HepG2 (cell line): ENCODE data around the gene SCUBE1. TPM values are rescaled to one million over a fixed set of nuclear protein-coding genes. Genes with fewer than 3 reads are reported as not detected.

Experiments
- CCAR2 ChIP-seq: fragments of 200-400 bp; formaldehyde crosslinking; optimal IDR thresholded peaks from 2 replicates; pipeline ENCODE3; 2018; ENCODE audit warnings: low read depth, mild to moderate bottlenecking, low read length, moderate library complexity
- CEBPB ChIP-seq: IDR thresholded peaks from 2 replicates; pipeline ENCODE4 v1.6.1; 2011; ENCODE audit warnings: low read depth, low read length, improper control_type of control experiment, borderline replicate concordance
- E2F2 ChIP-seq: sonication (generic); formaldehyde crosslinking; IDR thresholded peaks from 2 replicates; pipeline ENCODE4 v1.4.0; 2020; ENCODE audit warnings: missing genetic modification reagents, borderline replicate concordance
- ETS1 ChIP-seq: sonication (generic); formaldehyde crosslinking; IDR thresholded peaks from 2 replicates; pipeline ENCODE4 v1.4.0; 2020; ENCODE audit warnings: missing genetic modification reagents
- HDAC1 ChIP-seq: sonication (generic); formaldehyde crosslinking; IDR thresholded peaks from 2 replicates; pipeline ENCODE4 v1.5.1; 2020; ENCODE audit warnings: mild to moderate bottlenecking, missing genetic modification reagents
- IKZF1 ChIP-seq: fragments of 450-650 bp; IDR thresholded peaks from 2 replicates; pipeline ENCODE4 v1.7.1; 2016
- IRF2 ChIP-seq: IDR thresholded peaks from 2 replicates; pipeline ENCODE4 v1.6.1; 2018; ENCODE audit warnings: missing genetic modification reagents, missing compliant biosample characterization
- MAFG ChIP-seq: sonication (generic); formaldehyde crosslinking; IDR thresholded peaks from 2 replicates; pipeline ENCODE4 v1.5.1; 2020; ENCODE audit warnings: mild to moderate bottlenecking, missing genetic modification reagents
- MTA1 ChIP-seq: sonication (generic); formaldehyde crosslinking; IDR thresholded peaks from 2 replicates; pipeline ENCODE4 v1.4.0; 2020; ENCODE audit warnings: missing genetic modification reagents, mild to moderate bottlenecking, borderline replicate concordance
- POLR2G ChIP-seq: fragments of 200-400 bp; formaldehyde crosslinking; IDR thresholded peaks from 2 replicates; pipeline ENCODE4 v1.6.1; 2018; ENCODE audit warnings: mild to moderate bottlenecking, low read depth, low read length, moderate library complexity
- SKIL ChIP-seq: sonication (generic); formaldehyde crosslinking; IDR thresholded peaks from 2 replicates; pipeline ENCODE4 v1.8.0; 2022; ENCODE audit warnings: missing genetic modification reagents, mild to moderate bottlenecking, moderate library complexity, borderline replicate concordance
- STAG1 ChIP-seq: sonication (generic); formaldehyde crosslinking; IDR thresholded peaks from 2 replicates; pipeline ENCODE4 v1.4.0; 2020; ENCODE audit warnings: missing genetic modification reagents
- TBL1XR1 ChIP-seq: fragments of 150-350 bp; IDR thresholded peaks from 2 replicates; pipeline ENCODE4 v1.6.1; 2014; ENCODE audit warnings: borderline replicate concordance, low read length; ENCODE audit not compliant: partially characterized antibody
- TCF12 ChIP-seq, 2 experiments: fragments of 450-650 bp in 1 of 2; sonication (generic) in 1 of 2; formaldehyde crosslinking in 1 of 2; IDR thresholded peaks; 2 replicates each; pipeline versions ENCODE4 v1.6.1 to v1.8.0; 2017 to 2022; ENCODE audit warnings: antibody characterized with exemption in 1 of 2, mild to moderate bottlenecking in 1 of 2, missing genetic modification reagents in 1 of 2, moderate library complexity in 1 of 2
- USF2 ChIP-seq, 2 experiments: sonication (generic) in 1 of 2; formaldehyde crosslinking in 1 of 2; IDR thresholded peaks; 2 replicates each; pipeline versions ENCODE4 v1.5.1 to v1.6.1; 2011 to 2020; ENCODE audit warnings: borderline replicate concordance in 1 of 2, low read depth in 1 of 2, low read length in 1 of 2, mild to moderate bottlenecking in 1 of 2, missing genetic modification reagents in 1 of 2, moderate library complexity in 1 of 2
- ZNF563 ChIP-seq: sonication (generic); formaldehyde crosslinking; IDR thresholded peaks from 2 replicates; pipeline ENCODE4 v1.8.0; 2022; ENCODE audit warnings: mild to moderate bottlenecking, moderate library complexity, missing genetic modification reagents
- ZNF670 ChIP-seq: sonication (generic); formaldehyde crosslinking; IDR thresholded peaks from 2 replicates; pipeline ENCODE4 v1.8.0; 2022; ENCODE audit warnings: mild to moderate bottlenecking, missing genetic modification reagents, borderline replicate concordance
- ZNF737 ChIP-seq: sonication (generic); formaldehyde crosslinking; IDR thresholded peaks from 2 replicates; pipeline ENCODE4 v1.5.0; 2020; ENCODE audit warnings: missing genetic modification reagents, mild to moderate bottlenecking, borderline replicate concordance
- ZNF777 ChIP-seq: sonication (generic); formaldehyde crosslinking; IDR thresholded peaks from 2 replicates; pipeline ENCODE4 v1.4.0; 2020; ENCODE audit warnings: missing genetic modification reagents
- ZNF891 ChIP-seq: sonication (generic); formaldehyde crosslinking; IDR thresholded peaks from 2 replicates; pipeline ENCODE4 v1.5.0; 2020; ENCODE audit warnings: mild to moderate bottlenecking, missing genetic modification reagents
- polyA plus RNA-seq, 8 experiments: library from polyadenylated mRNA; depleted of rRNA in 3 of 8; stranded (reverse) in 7 of 8; unstranded in 1 of 8; fragments of >200 nt; fragmentation: Illumina TruSeq in 4 of 8; extraction: Trizol in 4 of 8; gene quantifications; 2 replicates each; pipeline versions ENCODE4 v1.2.1 to v1.2.3, GENCODE V29; 2011 to 2016; ENCODE audit warnings: low read depth in 4 of 8, missing spikeins in 1 of 8, mixed read lengths in 1 of 8; ENCODE audit not compliant: insufficient read depth in 1 of 8
- total RNA-seq, 5 experiments: library from RNA; depleted of rRNA; stranded (reverse); fragments of >200 nt; fragmentation: Illumina TruSeq; extraction: Trizol; gene quantifications; 2 replicates each; pipeline ENCODE4 v1.2.3, GENCODE V29; 2016; ENCODE audit warnings: low read depth in 1 of 5
- TF ChIP-seq, protein P1 (sequence below): sonication (generic); formaldehyde crosslinking; IDR thresholded peaks from 2 replicates; pipeline ENCODE4 v1.5.0; 2020; ENCODE audit warnings: missing genetic modification reagents

SCUBE1 gene
- total and polyA plus RNA-seq, 2 of the 13 experiments (the other 11 are each of a cell fraction or from before 2014, with no cell fraction given), result under 0.01 to 0.05 TPM

- no peak for TF ChIP-seq E2F2
- no peak for TF ChIP-seq CEBPB
- TF ChIP-seq IRF2, result no peak
- no peak for TF ChIP-seq ZNF737 (CRISPR knock-in tag)
- TF ChIP-seq SKIL, result no peak
- peak; percentile 71; the same call in 1 of the 2 replicates for TF ChIP-seq ZNF563
- no peak for TF ChIP-seq STAG1 (CRISPR knock-in tag)
- no peak for TF ChIP-seq ZNF777 (CRISPR knock-in tag)
- TF ChIP-seq MTA1 (CRISPR knock-in tag), result no peak
- TF ChIP-seq MAFG (CRISPR knock-in tag), result no peak
- no peak for TF ChIP-seq ZNF670 (CRISPR knock-in tag)
- TF ChIP-seq TBL1XR1, result no peak
- TF ChIP-seq HDAC1 (CRISPR knock-in tag), result no peak
- no peak for TF ChIP-seq ETS1 (CRISPR knock-in tag)
- TF ChIP-seq ZNF891 (CRISPR knock-in tag), result no peak; the same call in 1 of the 2 replicates
- TF ChIP-seq, protein P1, sequence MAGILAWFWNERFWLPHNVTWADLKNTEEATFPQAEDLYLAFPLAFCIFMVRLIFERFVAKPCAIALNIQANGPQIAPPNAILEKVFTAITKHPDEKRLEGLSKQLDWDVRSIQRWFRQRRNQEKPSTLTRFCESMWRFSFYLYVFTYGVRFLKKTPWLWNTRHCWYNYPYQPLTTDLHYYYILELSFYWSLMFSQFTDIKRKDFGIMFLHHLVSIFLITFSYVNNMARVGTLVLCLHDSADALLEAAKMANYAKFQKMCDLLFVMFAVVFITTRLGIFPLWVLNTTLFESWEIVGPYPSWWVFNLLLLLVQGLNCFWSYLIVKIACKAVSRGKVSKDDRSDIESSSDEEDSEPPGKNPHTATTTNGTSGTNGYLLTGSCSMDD (CRISPR knock-in tag), result no peak
- peak; percentile 68 for TF ChIP-seq POLR2G
- TF ChIP-seq CCAR2, result no peak
- TF ChIP-seq IKZF1, result no peak
- no peak for TF ChIP-seq TCF12 (IDR thresholded peaks at IDR 0.05)
- TF ChIP-seq TCF12 (CRISPR knock-in tag; IDR thresholded peaks at IDR 0.05), result no peak
- no peak for TF ChIP-seq USF2 (IDR thresholded peaks at IDR 0.05; ENCODE audit: low read depth, low read length)
- no peak for TF ChIP-seq USF2 (CRISPR knock-in tag; IDR thresholded peaks at IDR 0.05; ENCODE audit: borderline replicate concordance)
Observed at GRCh38 chr22:43186272-43187170, 156.7 kb downstream of the SCUBE1 start, which contains the start of gene TTLL12 (continued).
